NOMO-1 (cell line): ENCODE measurements around the gene SSBP2.

Experiments used
- DNase-seq, 2 experiments: peaks; one replicate each; lab custom pipeline; 2025; ENCODE audit not compliant: unreplicated experiment in 2 of 2; lab: John Stamatoyannopoulos, UW

SSBP2 gene

GRCh38 chr5:81402192-81402930 lies 348.5 kb downstream of the SSBP2 start:
- DNase-seq: no peak

GRCh38 chr5:81401266-81401665 lies 349.6 kb downstream of the SSBP2 start:
- DNase-seq: no peak

- DNase-seq: peak in 1 of 2 experiments; percentile 32
Measured at GRCh38 chr5:81400375-81400774, 350.5 kb downstream of the SSBP2 start.

- no peak for DNase-seq
Measured at GRCh38 chr5:81398741-81399140, 352.2 kb downstream of the SSBP2 start.

- no peak for DNase-seq
Measured at GRCh38 chr5:81397176-81397575, 353.7 kb downstream of the SSBP2 start.

- DNase-seq: no peak
Measured at GRCh38 chr5:81395262-81395661, 355.6 kb downstream of the SSBP2 start.

- no peak for DNase-seq
Measured at GRCh38 chr5:81393783-81394718, 356.8 kb downstream of the SSBP2 start, which contains the start of gene ACOT12. Gene ACOT12 (minus strand): TSS chr5:81394134. CDS start chr5:81394114, 20 bp downstream.

GRCh38 chr5:81393430-81393782 lies 357.5 kb downstream of the SSBP2 start:
- DNase-seq: no peak

GRCh38 chr5:81389025-81389424 lies 361.9 kb downstream of the SSBP2 start:
- DNase-seq: no peak

GRCh38 chr5:81388169-81388568 lies 362.7 kb downstream of the SSBP2 start:
- DNase-seq: no peak

GRCh38 chr5:81383867-81384266 lies 367.0 kb downstream of the SSBP2 start:
- no peak for DNase-seq

- no peak for DNase-seq
Measured at GRCh38 chr5:81371354-81371876, 379.5 kb downstream of the SSBP2 start.

- no peak for DNase-seq
Measured at GRCh38 chr5:81370912-81371311, 380.0 kb downstream of the SSBP2 start.

- no peak for DNase-seq
Measured at GRCh38 chr5:81365541-81365940, 385.4 kb downstream of the SSBP2 start.

- DNase-seq: peak; percentile 1 to 78
Measured at GRCh38 chr5:81363093-81363871, 387.6 kb downstream of the SSBP2 start.
